Kidney (tissue), 14 donors: ENCODE data around the gene MMP11. TPM values are rescaled to one million over a fixed set of nuclear protein-coding genes. Genes with fewer than 3 reads are reported as not detected.

ENCODE experiments used
- DNase-seq, 5 donors: peaks; one replicate each; pipeline ENCODE4 v3.0.0-alpha.2; 2013 to 2020
- FAIRE-seq: peaks from 2 replicates; lab custom pipeline; 2012; peaks lifted over from hg19 to GRCh38; lab: Jason Lieb, UNC
- H3K27ac ChIP-seq, 2 donors: one replicate each; pipeline ENCODE4 v1.7.0; 2013; ENCODE audit warnings: low read depth in 2 of 2, low read length in 2 of 2, inconsistent platforms in 1 of 2
- H3K27me3 ChIP-seq: one replicate; pipeline ENCODE4 v1.7.1; 2013; ENCODE audit warnings: low read length, inconsistent platforms; ENCODE audit not compliant: control insufficient read depth, insufficient read depth
- H3K36me3 ChIP-seq, 3 donors: one replicate each; pipeline versions ENCODE4 v1.7.0 to v1.7.1; 2013; ENCODE audit warnings: low read length in 3 of 3, control low read depth in 1 of 3, inconsistent platforms in 1 of 3; ENCODE audit not compliant: insufficient read depth in 3 of 3, control insufficient read depth in 2 of 3
- H3K4me1 ChIP-seq, 3 donors: one replicate each; pipeline versions ENCODE4 v1.7.0 to v1.7.1; 2013; ENCODE audit warnings: low read length in 3 of 3, inconsistent platforms in 1 of 3, low read depth in 1 of 3; ENCODE audit not compliant: control insufficient read depth in 2 of 3, insufficient read depth in 2 of 3
- H3K4me3 ChIP-seq, 3 donors: one replicate each; pipeline versions ENCODE4 v1.7.0 to v1.8.1; 2013; ENCODE audit warnings: low read length in 3 of 3, control low read depth in 1 of 3, inconsistent platforms in 1 of 3
- H3K9ac ChIP-seq, 3 donors: one replicate each; pipeline versions ENCODE4 v1.7.0 to v1.7.1; 2013; ENCODE audit warnings: low read length in 3 of 3, control low read depth in 1 of 3, inconsistent platforms in 1 of 3
- H3K9me3 ChIP-seq, 3 donors: one replicate each; pipeline versions ENCODE4 v1.7.0 to v1.7.1; 2013; ENCODE audit warnings: low read length in 3 of 3, control low read depth in 1 of 3, inconsistent platforms in 1 of 3; ENCODE audit not compliant: control insufficient read depth in 2 of 3, insufficient read depth in 1 of 3
- intact Hi-C: fragments of 100-400 bp; cut with DNase I; formaldehyde crosslinking; loops from one replicate; pipeline ENCODE4 v1.11.1; 2022
- polyA plus RNA-seq: library from polyadenylated mRNA; stranded (reverse); fragments of 350-450 nt; fragmentation: Illumina TruSeq; extraction: RNeasy Lipid Tissue Mini Kit (QIAGEN cat#74804); gene quantifications from one replicate; pipeline ENCODE4 v1.2.3, GENCODE V29; 2014; ENCODE audit warnings: low read depth, low replicate concordance; ENCODE audit not compliant: insufficient read depth
- total RNA-seq: library from RNA; stranded (reverse); fragmentation: NEBNext Ultra II Directional; extraction: Animal tissue kit (Norgen Biotek cat#: 25700); gene quantifications from one replicate; pipeline ENCODE4 v1.2.1, GENCODE V29; 2021
- TF ChIP-seq, protein P1 (sequence below): IDR thresholded peaks from 3 replicates; pipeline ENCODE4 v1.5.1; 2012; ENCODE audit warnings: mild to moderate bottlenecking, moderate library complexity, borderline replicate concordance; ENCODE audit not compliant: insufficient read depth; ENCODE audit errors: extremely low read depth
- donor health status: control.
- donor health status: control.
- donor health status: control.
- donor health status: control.
- donor health status: control.
- donor health status: DM: yes; HTN: yes; CAD: no.
- donor health status: Normal renal cell carcinoma (clear cell type).

The MMP11 gene
- total and polyA plus RNA-seq, 2 donors from 2014 or later: 2.7 to 4.4 TPM

DNA sequence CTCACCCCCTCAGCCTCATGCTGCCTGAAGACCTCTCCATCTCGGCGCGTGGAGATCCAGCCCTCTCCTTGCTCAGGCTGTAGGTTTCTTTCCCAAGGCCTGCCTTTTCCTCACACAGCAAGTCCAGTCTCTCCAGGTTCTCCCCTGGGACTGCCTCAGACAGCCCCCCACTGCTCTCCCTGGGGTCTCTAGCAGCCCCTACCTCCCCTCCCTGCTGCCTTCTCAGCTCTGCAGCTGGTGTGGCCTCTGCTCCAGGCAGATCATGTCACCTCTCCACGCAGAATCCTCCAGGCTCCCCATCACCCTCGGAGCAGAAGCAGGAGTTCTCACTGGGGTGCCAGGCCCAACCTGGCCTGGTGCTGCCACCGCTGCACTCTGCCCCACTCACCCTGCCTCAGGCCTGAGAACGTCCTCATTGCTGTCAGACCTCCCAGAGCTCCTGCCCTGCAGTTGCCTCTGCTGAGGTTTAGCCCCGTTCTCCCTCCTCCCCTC, 29.3 kb downstream of the MMP11 start:
- DNase-seq: peak in 1 of 5 donors; percentile 29
- Histone ChIP-seq H3K4me3 (no peak overlapping the region), H3K36me3 (peaks cover 8 to 56% (median 31%) of the 10 kb centered on the region in 3 donors), H3K4me1 (no peaks in the 10 kb centered on the region), H3K9ac (no peak overlapping the region), H3K27ac (no peak overlapping the region), H3K27me3 (no peaks in the 10 kb centered on the region), H3K9me3 (no peaks in the 10 kb centered on the region)
- intact Hi-C loops: no loop called here
- TF ChIP-seq, protein P1, sequence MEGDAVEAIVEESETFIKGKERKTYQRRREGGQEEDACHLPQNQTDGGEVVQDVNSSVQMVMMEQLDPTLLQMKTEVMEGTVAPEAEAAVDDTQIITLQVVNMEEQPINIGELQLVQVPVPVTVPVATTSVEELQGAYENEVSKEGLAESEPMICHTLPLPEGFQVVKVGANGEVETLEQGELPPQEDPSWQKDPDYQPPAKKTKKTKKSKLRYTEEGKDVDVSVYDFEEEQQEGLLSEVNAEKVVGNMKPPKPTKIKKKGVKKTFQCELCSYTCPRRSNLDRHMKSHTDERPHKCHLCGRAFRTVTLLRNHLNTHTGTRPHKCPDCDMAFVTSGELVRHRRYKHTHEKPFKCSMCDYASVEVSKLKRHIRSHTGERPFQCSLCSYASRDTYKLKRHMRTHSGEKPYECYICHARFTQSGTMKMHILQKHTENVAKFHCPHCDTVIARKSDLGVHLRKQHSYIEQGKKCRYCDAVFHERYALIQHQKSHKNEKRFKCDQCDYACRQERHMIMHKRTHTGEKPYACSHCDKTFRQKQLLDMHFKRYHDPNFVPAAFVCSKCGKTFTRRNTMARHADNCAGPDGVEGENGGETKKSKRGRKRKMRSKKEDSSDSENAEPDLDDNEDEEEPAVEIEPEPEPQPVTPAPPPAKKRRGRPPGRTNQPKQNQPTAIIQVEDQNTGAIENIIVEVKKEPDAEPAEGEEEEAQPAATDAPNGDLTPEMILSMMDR: no peak
- FAIRE-seq: no peak

DNA sequence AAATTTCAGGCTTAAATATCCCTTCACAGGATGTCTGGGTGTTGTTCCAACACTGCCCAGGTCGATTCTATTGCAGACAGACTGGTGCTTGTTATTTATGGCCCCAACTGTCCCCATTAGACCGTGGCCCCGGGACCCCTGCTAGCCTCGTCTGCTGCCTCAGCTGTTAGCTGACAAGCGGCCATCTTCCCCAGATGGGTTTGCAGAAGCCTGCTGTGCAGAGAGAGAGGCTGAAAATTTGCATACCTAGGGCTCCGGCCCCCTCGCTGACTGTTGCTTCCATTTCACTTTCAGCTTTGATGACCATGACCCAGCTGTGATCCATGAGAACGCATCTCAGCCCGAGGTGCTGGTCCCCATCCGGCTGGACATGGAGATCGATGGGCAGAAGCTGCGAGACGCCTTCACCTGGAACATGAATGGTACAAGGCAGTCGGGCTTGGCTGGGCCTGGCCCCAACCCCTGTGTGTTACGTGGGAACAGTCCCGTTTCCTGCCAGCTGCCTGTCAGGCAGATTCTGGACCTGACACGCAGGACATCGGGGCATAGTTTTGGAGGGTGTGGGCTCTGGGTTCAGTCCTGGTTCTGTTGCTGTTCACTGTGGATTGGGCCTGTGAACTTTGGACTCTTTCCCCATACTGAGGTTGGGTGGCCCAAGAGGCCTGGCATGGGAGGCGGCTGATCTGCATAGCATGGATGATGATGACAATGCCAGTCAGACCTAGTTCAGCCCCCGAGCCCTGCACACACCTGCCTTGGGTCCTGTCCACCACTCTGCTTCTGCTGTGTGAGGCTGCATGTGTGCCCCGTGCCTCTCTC, 30.6 kb downstream of the MMP11 start:
- TF ChIP-seq, protein P1: no peak
- Histone ChIP-seq H3K4me1 (no peaks in the 10 kb centered on the region), H3K4me3 (no peak overlapping the region), H3K36me3 (peaks cover 8 to 56% (median 31%) of the 10 kb centered on the region in 3 donors), H3K9ac (no peak overlapping the region), H3K9me3 (no peaks in the 10 kb centered on the region), H3K27me3 (no peaks in the 10 kb centered on the region), H3K27ac (no peak overlapping the region)
- FAIRE-seq: no peak
- DNase-seq: peak in 1 of 5 donors; percentile 57
- intact Hi-C loops: no loop called here

GRCh38 chr22:23804781-23805291, 32.2 kb downstream of the MMP11 start:
- DNase-seq (peak in 1 of 5 donors; percentile 39), FAIRE-seq (no peak)
- no peaks in the 10 kb centered on the region for H3K9me3 ChIP-seq
- TF ChIP-seq, protein P1: no peak
- H3K27me3 ChIP-seq: no peaks in the 10 kb centered on the region
- intact Hi-C loops: no loop called here
- H3K4me3 ChIP-seq: no peak overlapping the region
- no peak overlapping the region for H3K27ac ChIP-seq
- H3K4me1 ChIP-seq: no peaks in the 10 kb centered on the region
- no peak overlapping the region for H3K9ac ChIP-seq
- H3K36me3 ChIP-seq: peaks cover 8 to 53% (median 31%) of the 10 kb centered on the region in 3 donors
